ENCODE data around the gene NFAM1.

Gene NFAM1

GRCh38 chr22:42408810-42409529 is 23.2 kb downstream of the NFAM1 start:
- Mint-ChIP-seq H3K4me3 (no peak overlapping the region), H3K27me3 (no peaks in the 10 kb centered on the region), H3K4me1 (no peaks in the 10 kb centered on the region), H3K9me3 (no peaks in the 10 kb centered on the region), H3K27ac (no peak overlapping the region)
- ATAC-seq (no peak), DNase-seq (no peak)

- no peak overlapping the region for H3K27ac Mint-ChIP-seq
These were observed 23.9 kb downstream of the NFAM1 start for GRCh38 chr22:42408276-42408675.

DNA sequence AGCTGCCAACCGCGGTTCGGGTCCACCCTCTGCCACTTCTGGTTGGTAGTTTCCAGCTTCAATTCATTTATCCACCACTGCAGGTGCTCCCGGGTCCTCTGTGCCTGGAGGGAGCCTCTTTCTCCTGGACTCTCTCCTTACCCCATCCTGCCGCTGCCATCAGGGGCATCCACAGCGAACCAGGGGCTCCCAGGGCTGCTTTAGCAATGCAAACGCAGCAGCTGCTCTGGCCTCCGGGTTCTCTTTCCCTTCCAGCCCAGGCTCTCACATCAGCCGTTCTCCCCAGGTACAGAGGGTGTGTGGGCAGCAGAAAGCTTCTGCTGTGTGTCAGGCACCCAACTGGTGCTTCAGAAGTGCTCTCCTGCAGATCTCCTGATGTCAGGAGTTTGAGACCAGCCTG is 27.9 kb downstream of the NFAM1 start:
- Mint-ChIP-seq H3K4me3 (no peak overlapping the region), H3K27me3 (no peaks in the 10 kb centered on the region), H3K27ac (no peak overlapping the region), H3K9me3 (no peaks in the 10 kb centered on the region), H3K4me1 (no peaks in the 10 kb centered on the region)
- DNase-seq (no peak), ATAC-seq (no peak)

More at GRCh38 chr22:42408276-42408675, 23.9 kb downstream of the NFAM1 start:
- DNase-seq = no peak
- no peak for ATAC-seq
- Mint-ChIP-seq H3K9me3 (no peaks in the 10 kb centered on the region), H3K4me3 (no peak overlapping the region), H3K4me1 (no peaks in the 10 kb centered on the region), H3K27me3 (no peaks in the 10 kb centered on the region)

DNA sequence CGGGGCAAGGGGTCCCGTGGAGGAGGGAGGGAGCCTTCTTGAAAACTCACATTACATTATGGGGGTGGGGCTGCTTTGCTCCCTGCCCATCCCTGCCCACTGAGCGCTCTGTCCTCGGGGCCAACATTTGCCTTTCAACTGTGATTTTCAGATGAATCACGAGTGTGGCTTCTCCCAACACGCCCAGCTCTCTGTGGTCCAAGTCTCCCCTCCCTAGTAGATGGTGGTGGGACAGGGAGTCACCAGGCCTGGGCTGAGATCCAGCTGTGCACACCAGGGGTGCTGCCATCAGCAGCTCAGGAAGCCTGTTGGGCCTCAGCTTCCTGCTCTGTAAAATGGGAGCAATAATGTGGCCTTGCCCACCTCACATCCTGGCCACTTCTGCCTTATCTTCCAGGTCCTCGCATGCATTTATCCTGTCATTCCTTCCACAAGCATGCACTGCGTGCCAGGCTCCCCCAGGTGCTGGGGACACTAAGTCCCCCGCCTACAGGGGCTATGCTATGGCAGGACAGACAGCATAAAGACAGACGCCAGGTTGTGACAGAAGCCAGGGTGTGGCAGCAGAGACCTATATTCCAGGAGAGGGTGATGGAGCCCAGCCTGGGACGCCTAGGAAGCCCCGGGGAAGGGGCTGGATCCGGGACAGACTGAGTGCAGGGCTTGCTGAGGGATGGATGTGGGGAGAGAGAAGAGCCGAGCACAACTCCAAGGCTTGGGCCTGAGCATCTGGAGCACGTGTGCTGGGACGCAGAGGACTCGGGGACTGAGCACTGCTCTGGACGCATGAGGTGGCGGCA is 30.5 kb downstream of the NFAM1 start:
- no peak overlapping the region for H3K27ac Mint-ChIP-seq
- H3K9me3 Mint-ChIP-seq = no peaks in the 10 kb centered on the region
- no peaks in the 10 kb centered on the region for H3K27me3 Mint-ChIP-seq
- DNase-seq = no peak
- no peak overlapping the region for H3K4me3 Mint-ChIP-seq
- no peak for ATAC-seq
- peaks cover 10% of the 10 kb centered on the region for H3K4me1 Mint-ChIP-seq

- no peak overlapping the region for H3K4me3 Mint-ChIP-seq
- DNase-seq (no peak), ATAC-seq (no peak)
- H3K4me1 Mint-ChIP-seq = peaks cover 14% of the 10 kb centered on the region
- no peaks in the 10 kb centered on the region for H3K9me3 Mint-ChIP-seq
- H3K27me3 Mint-ChIP-seq = no peaks in the 10 kb centered on the region
- H3K27ac Mint-ChIP-seq = no peak overlapping the region
These were observed 31.2 kb downstream of the NFAM1 start for GRCh38 chr22:42400811-42401534.

DNA sequence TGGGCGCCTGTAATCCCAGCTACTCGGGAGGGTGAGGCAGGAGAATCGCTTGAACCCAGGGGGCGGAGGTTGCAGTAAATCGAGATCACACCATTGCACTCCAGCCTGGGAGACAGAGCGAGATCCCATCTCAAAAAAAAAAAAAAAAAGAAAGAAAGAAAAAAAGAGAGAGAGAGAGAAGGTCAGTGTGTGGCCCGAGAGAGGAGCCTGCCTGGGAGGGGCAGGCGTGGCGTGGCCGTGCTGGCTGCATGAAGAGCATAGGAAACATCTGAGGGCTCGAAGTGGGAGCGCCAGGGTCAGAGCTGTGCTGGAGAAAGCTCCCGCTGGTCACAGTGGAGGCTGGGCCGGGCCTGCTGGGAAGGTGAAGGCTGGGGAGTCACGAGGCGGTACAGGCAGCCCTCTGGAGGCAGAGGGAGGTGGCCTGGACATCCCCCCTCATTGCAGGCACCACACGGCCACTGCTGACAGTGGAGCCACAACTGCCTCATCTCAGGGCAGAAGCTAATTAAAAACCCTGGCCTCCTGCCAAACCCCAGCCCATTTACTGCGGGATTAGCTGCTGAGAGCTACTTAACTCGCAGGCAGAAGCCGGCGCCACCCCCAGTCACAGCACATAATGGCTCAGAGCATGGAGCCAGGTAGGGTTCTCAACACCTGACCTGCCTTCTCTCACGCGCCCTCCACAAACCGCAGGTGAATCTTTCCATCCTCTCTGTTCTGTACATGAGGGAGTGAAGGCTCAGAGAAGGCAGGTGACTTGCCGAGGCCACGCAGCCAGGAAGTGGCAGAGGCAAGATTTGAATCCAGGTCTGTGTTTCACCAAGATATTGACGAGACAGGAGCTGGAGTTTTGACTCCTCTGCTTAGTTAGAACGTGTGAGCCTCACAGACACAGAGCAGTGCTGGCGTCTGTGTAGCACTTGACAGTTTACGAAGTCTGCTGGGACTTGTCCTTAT is 32.6 kb downstream of the NFAM1 start:
- Mint-ChIP-seq H3K4me1 (peaks cover 14% of the 10 kb centered on the region), H3K9me3 (no peaks in the 10 kb centered on the region), H3K4me3 (no peak overlapping the region), H3K27me3 (no peaks in the 10 kb centered on the region), H3K27ac (peak overlapping the region in 1 of 2 donors; percentile 69)
- ATAC-seq (no peak), DNase-seq (no peak)

DNA sequence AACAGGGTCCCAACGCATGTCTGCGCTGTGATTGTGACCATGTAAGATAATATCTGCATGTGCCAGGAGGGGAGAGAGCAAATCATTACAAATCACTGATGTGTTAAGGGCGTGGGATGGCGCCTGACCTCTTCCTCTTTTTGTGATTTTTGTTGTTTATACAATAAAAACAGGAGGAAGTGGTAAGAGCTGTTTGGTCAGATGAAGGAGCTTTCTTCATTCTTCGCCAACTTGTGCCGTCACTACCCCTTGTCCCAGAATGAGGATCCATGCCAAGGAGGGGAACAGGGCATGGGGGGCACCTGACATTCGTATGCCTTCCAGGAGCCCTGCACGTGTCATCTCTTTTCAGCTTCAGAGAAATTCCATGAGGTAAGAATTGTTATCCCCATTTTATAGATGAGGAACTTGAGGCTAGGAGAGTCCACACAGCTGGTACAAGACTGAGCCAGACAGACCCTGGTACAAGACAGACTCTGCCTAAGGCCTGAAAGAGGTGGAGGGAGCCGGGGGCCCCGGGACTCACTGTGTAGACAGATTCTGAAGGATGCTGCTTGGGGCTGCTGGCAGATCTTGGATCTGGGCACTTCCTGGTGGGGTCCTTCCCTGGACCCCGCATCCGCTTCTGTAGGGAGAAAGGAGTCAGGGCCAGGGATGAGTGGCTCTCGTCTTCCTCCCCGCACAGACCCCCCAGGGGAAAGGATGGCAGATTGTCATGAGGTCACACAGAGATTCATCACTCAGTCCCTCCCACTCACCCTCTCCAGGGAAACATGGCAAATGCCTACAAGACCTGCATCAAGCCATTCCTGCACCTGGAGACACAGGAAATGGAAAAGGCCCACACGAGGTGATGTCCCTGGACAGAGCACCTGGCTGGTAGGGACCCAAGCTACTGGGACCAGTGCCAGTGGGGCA is 34.6 kb downstream of the NFAM1 start:
- H3K27ac Mint-ChIP-seq = no peak overlapping the region
- H3K9me3 Mint-ChIP-seq = no peaks in the 10 kb centered on the region
- ATAC-seq = no peak
- DNase-seq = no peak
- H3K27me3 Mint-ChIP-seq = no peaks in the 10 kb centered on the region
- no peak overlapping the region for H3K4me3 Mint-ChIP-seq
- peaks cover 14% of the 10 kb centered on the region for H3K4me1 Mint-ChIP-seq

DNA sequence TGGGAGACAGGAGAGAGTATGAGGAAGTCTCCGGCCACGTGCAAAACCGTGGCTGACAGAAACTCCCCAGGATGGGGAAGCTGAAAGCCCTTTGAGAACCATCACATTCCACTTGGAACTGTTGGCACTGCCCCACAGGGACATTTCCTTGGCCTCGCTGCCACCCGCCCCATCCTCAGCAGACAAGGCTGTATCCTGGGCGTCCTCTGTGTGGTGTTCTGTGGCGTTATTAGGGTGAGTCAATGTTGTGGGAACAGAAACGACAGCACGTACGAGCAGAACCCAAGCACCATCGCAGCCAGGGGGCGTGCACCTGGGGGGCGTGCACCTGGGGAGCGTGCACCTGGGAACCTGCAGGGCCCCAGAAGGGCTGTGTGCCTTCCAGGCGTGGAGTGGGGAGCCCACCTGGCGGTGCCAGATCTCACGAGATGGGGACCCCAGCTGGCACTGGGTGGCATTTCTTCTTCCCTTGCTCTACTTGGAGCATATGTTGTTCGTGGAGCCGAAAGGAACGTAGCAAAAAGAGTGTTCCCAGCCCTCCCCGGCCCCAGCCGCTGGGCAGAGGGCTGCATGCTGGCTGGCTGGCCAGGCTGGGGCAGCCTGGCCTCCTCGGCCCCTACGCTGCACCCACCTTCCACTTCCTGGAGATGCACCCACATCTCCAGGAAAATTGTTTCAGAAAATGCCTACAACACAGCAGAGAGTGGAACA is 35.4 kb downstream of the NFAM1 start:
- ATAC-seq = no peak
- peak overlapping the region in 1 of 2 donors; percentile 48 for H3K4me3 Mint-ChIP-seq

DNA sequence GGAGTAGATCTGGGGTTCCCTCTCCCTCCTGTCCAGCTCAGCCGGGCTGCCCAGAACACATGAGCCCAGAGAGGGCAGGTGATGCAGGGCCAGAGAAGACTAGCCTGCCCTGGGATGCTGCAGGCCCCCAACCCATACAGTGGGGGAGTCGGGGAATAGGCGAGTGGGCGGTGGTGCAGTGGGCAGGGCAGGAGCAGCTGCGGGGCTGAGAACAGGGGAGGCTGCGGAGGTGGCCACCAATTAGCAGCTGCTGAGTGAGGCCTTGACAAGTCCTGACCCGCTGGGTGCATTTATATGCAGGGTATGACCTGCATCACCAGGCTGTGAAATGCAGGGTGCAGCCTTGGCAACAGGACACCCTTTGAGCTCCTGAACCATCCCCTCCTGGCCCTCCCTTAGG is 43.1 kb downstream of the NFAM1 start:
- DNase-seq (no peak), ATAC-seq (no peak)
- H3K27me3 Mint-ChIP-seq = no peaks in the 10 kb centered on the region
- H3K27ac Mint-ChIP-seq = no peak overlapping the region
- no peaks in the 10 kb centered on the region for H3K4me1 Mint-ChIP-seq
- no peak overlapping the region for H3K4me3 Mint-ChIP-seq
- no peaks in the 10 kb centered on the region for H3K9me3 Mint-ChIP-seq

More for the DNA sequence above, 35.4 kb downstream of the NFAM1 start:
- H3K9me3 Mint-ChIP-seq = no peaks in the 10 kb centered on the region
- DNase-seq = no peak
- H3K27ac Mint-ChIP-seq = no peak overlapping the region
- peaks cover 14% of the 10 kb centered on the region for H3K4me1 Mint-ChIP-seq
- no peaks in the 10 kb centered on the region for H3K27me3 Mint-ChIP-seq

- Mint-ChIP-seq H3K4me3 (no peak overlapping the region), H3K4me1 (no peaks in the 10 kb centered on the region), H3K27me3 (no peaks in the 10 kb centered on the region), H3K9me3 (no peaks in the 10 kb centered on the region), H3K27ac (peak overlapping the region in 1 of 2 donors; percentile 36)
- DNase-seq (no peak), ATAC-seq (no peak)
These were observed 43.9 kb downstream of the NFAM1 start for GRCh38 chr22:42388130-42388797.

GRCh38 chr22:42387631-42388030 is 44.6 kb downstream of the NFAM1 start:
- ATAC-seq = no peak
- Mint-ChIP-seq H3K4me1 (no peaks in the 10 kb centered on the region), H3K4me3 (no peak overlapping the region), H3K27ac (no peak overlapping the region), H3K27me3 (no peaks in the 10 kb centered on the region), H3K9me3 (no peaks in the 10 kb centered on the region)
- DNase-seq = no peak

DNA sequence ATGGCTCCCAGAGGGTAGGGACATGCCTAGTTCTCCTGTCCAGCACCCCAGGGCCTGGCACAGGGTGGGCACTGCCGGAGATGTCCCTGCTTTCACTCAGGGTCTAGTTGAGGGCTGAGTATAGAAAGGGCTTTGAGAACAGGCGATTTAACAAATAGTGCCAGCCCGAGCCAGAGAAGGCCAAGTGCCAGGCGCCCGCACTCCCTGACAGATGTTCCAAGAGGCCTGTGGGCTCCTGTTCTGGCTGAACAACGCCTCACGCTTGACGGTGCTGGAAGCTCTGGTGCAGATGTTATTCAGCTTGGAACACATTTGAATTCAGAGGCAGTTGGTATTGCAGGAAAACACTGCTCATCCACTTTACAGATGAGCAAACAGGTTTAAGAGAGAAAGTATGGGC is 46.5 kb downstream of the NFAM1 start:
- H3K4me3 Mint-ChIP-seq = no peak overlapping the region
- peak overlapping the region in 1 of 2 donors; percentile 74 for H3K27ac Mint-ChIP-seq
- H3K9me3 Mint-ChIP-seq = no peaks in the 10 kb centered on the region
- DNase-seq (no peak), ATAC-seq (no peak)
- no peaks in the 10 kb centered on the region for H3K27me3 Mint-ChIP-seq
- no peaks in the 10 kb centered on the region for H3K4me1 Mint-ChIP-seq

DNA sequence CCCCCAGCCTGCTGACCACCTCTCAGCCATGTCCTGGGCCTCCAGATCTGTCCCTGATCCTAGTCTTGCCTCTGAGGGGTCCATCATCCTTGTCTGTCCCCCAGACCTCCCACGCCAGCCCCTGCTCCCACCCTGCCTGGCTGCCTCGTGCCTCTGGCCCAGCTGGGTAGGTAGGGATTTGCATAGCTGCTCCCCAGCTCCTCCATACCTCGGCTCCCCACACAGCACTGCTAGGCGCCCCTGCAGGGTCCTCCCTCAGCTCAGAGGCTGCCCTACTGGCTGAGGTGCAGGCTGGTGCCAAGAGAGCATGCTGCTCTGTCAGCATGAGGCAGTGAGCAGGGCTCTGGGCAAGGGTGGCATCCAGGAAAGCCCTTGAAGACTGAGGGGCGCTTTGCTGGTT is 47.7 kb downstream of the NFAM1 start:
- Mint-ChIP-seq H3K27me3 (no peaks in the 10 kb centered on the region), H3K4me1 (no peaks in the 10 kb centered on the region), H3K9me3 (no peaks in the 10 kb centered on the region), H3K4me3 (no peak overlapping the region), H3K27ac (no peak overlapping the region)
- ATAC-seq (no peak), DNase-seq (no peak)

Data from stimulated activated naive CD8-positive, alpha-beta T cell treated with anti-CD3 and anti-CD28 coated beads, Interleukin-15, amount 100 ng/mL, for 72 hours (primary cell).